ENCODE data around the gene ARL14EP. TPM values are rescaled to one million over a fixed set of nuclear protein-coding genes. Genes with fewer than 3 reads are reported as not detected.

ARL14EP gene
- 14.7 and 23.7 TPM in 2 replicates for total RNA-seq

GRCh38 chr11:30322826-30323710 lies at the start of gene ARL14EP:
TSS of gene ARL14EP (plus strand) at chr11:30323104. CDS start at chr11:30330949, 7,845 bp downstream.

Other genes with a start within 250 kb of the ARL14EP start
- gene FSHB, start 92.1 kb upstream of the ARL14EP start, total RNA-seq, result not detected in 2 replicates